Mesothelial cell of epicardium (in vitro differentiated cells): ENCODE data around the gene CFAP46. TPM values are rescaled to one million over a fixed set of nuclear protein-coding genes. Genes with fewer than 3 reads are reported as not detected.
A peak's percentile ranks its signal among the peaks of the same experiment; 100 is the strongest.

Source experiments
- DNase-seq, 2 experiments: peaks; one replicate each; pipeline ENCODE4 v3.0.0; 2021; ENCODE audit warnings: low spot score in 2 of 2; ENCODE audit not compliant: unreplicated experiment in 2 of 2
- H3K27ac Mint-ChIP-seq: 2 replicates; pipeline ENCODE4 v1.8.0; 2021; ENCODE audit warnings: mixed read lengths
- H3K27me3 Mint-ChIP-seq: 2 replicates; pipeline ENCODE4 v1.8.0; 2021; ENCODE audit warnings: low read depth, mixed read lengths
- H3K36me3 Mint-ChIP-seq: 2 replicates; pipeline ENCODE4 v1.8.0; 2021; ENCODE audit warnings: mixed read lengths
- H3K4me1 Mint-ChIP-seq: 2 replicates; pipeline ENCODE4 v1.8.0; 2021; ENCODE audit warnings: mixed read lengths
- H3K4me3 Mint-ChIP-seq: 2 replicates; pipeline ENCODE4 v1.8.0; 2021; ENCODE audit warnings: mild to moderate bottlenecking, moderate library complexity, mixed read lengths
- H3K9me3 Mint-ChIP-seq: 2 replicates; pipeline ENCODE4 v1.8.0; 2021; ENCODE audit warnings: mixed read lengths
- CTCF ChIP-seq: fragments of 200-600 bp; sonication (generic); IDR thresholded peaks from one replicate; pipeline ENCODE4 v1.5.0; 2021; ENCODE audit warnings: antibody characterized with exemption; ENCODE audit not compliant: unreplicated experiment
- total RNA-seq: library from RNA; stranded (reverse); gene quantifications from 3 replicates; pipeline ENCODE4 v1.2.1, GENCODE V29; 2021

The CFAP46 gene
- total RNA-seq, 1 donor from 2014 or later: 3.1 TPM

GRCh38 chr10:132872658-132873057 is 69.7 kb downstream of the CFAP46 start:
- peak in 1 of 2 experiments; percentile 17 for DNase-seq
- peaks cover 23% of the 10 kb centered on the region for H3K9me3 Mint-ChIP-seq
- no peak overlapping the region for H3K27ac Mint-ChIP-seq
- no peaks in the 10 kb centered on the region for H3K4me1 Mint-ChIP-seq
- H3K36me3 Mint-ChIP-seq: no peaks in the 10 kb centered on the region
- H3K4me3 Mint-ChIP-seq: no peak overlapping the region
- peaks cover 51% of the 10 kb centered on the region for H3K27me3 Mint-ChIP-seq
- no peak for TF ChIP-seq CTCF

- no peak for DNase-seq
- peaks cover 36% of the 10 kb centered on the region for H3K27me3 Mint-ChIP-seq
- peaks cover 20% of the 10 kb centered on the region for H3K9me3 Mint-ChIP-seq
- H3K4me1 Mint-ChIP-seq: peaks cover 9% of the 10 kb centered on the region
- no peak for TF ChIP-seq CTCF
- no peak overlapping the region for H3K4me3 Mint-ChIP-seq
- no peaks in the 10 kb centered on the region for H3K36me3 Mint-ChIP-seq
- no peak overlapping the region for H3K27ac Mint-ChIP-seq
Observed at GRCh38 chr10:132870426-132870825, 71.9 kb downstream of the CFAP46 start.

DNA sequence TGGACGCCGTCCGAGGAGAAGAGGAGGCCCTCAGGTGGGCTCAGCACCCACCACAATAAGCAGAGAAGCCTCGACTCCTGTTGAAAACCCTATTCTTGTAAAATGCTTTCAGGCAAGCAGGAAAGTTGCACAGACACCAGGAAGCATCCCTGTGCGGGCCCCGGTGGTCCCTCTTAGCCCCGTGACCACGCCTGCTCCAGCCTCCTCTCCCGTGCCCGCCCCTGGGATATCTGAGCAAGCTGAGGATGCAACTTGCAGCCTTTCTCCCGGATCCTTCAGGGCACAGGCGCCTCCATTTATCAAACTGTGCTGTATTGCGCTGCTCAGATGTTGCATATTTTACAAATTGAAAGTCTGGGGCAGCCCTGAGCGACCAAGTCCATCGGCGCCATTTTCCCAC is 72.7 kb downstream of the CFAP46 start:
- Mint-ChIP-seq H3K27me3 (peaks cover 28% of the 10 kb centered on the region), H3K27ac (no peak overlapping the region), H3K4me3 (no peak overlapping the region), H3K36me3 (no peaks in the 10 kb centered on the region), H3K4me1 (peaks cover 9% of the 10 kb centered on the region), H3K9me3 (peaks cover 14% of the 10 kb centered on the region)
- DNase-seq: peak in 1 of 2 experiments; percentile 27
- no peak for TF ChIP-seq CTCF

DNA sequence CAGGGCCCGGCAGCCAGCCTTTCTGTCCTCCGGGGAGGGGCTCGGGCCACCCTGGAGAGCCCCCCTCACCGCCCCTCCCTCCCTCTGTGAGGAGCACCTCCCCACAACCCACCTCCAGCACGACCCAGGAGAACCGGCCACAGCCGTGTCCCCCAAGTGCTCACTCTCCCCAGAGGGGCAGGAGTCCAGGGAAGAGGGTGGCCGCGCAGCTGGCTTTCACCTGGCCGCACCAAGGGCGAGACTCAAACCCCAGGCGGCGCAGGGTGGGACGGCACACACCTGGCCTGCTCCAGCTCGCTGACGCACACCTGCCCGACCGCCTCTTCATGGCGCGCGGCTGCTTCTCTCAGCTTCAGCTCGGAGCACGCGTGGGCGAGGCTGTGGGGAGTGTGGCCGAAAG is 73.4 kb downstream of the CFAP46 start:
- Mint-ChIP-seq H3K27ac (no peak overlapping the region), H3K27me3 (peaks cover 26% of the 10 kb centered on the region), H3K4me1 (peaks cover 9% of the 10 kb centered on the region), H3K4me3 (no peak overlapping the region), H3K36me3 (no peaks in the 10 kb centered on the region), H3K9me3 (peaks cover 14% of the 10 kb centered on the region)
- TF ChIP-seq CTCF: no peak
- DNase-seq: peak in 1 of 2 experiments; percentile 16

DNA sequence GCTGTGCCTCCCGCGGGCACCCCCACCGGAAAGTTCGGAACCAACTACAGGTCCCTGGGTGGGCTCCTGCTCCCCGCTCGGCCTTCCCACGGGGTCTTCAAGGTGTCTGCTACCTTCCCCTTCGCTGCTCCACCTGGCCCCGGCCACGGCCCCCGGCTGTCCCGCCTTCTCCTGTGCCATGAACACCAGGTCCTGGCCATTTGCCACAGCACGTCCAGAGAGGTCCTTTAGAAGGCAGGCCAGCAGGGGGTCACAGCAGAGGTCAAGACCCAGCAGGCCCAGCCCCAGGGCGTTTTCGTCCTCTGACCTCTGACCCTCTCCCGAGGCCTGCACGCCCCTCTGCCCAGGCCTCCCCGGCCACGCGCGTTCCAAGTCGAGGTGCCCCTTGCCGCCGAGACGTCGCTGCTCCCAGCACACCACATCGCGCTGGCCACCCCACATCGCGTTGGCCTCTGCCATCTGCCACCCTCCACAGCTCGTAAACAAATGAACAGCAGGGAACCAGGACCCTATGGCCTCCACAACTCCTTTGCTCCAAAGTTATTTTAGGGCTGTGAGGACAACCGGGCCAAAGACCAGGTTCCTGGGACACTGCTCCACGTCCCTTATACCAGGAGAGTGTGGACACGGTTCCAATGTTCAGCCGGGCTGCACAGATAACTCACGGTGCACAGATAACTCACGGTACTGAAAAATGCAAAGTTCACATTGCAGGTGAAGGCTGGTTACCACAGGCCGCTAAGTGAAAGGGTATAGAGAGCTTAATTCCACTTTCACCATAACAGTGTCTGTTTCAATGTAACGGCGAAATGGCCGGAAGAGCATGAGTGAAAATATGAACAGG is 74.3 kb downstream of the CFAP46 start:
- no peak for TF ChIP-seq CTCF
- H3K4me3 Mint-ChIP-seq: no peak overlapping the region
- no peaks in the 10 kb centered on the region for H3K36me3 Mint-ChIP-seq
- H3K4me1 Mint-ChIP-seq: peaks cover 16% of the 10 kb centered on the region
- DNase-seq: peak in 1 of 2 experiments; percentile 18
- peaks cover 19% of the 10 kb centered on the region for H3K27me3 Mint-ChIP-seq
- peaks cover 14% of the 10 kb centered on the region for H3K9me3 Mint-ChIP-seq
- no peak overlapping the region for H3K27ac Mint-ChIP-seq
